GM06990 (cell line): ENCODE data around the gene SLC37A4.

Experiments
- DNase-seq: peaks from one replicate; pipeline ENCODE4 v3.0.0-alpha.2; 2011; ENCODE audit not compliant: insufficient read length; ENCODE audit errors: extremely low read depth
- H3K27me3 ChIP-seq: replicated peaks from 2 replicates; pipeline ENCODE4 v1.6.0; 2011; ENCODE audit warnings: low read length; ENCODE audit not compliant: control insufficient read depth, insufficient read depth
- H3K36me3 ChIP-seq: 2 replicates; pipeline ENCODE4 v1.5.1; 2011; ENCODE audit warnings: low read length; ENCODE audit not compliant: control insufficient read depth, insufficient read depth
- H3K4me3 ChIP-seq: replicated peaks from 2 replicates; pipeline ENCODE4 v1.5.1; 2011; ENCODE audit warnings: low read depth, mild to moderate bottlenecking, control low read depth, low read length
- TF ChIP-seq, protein P1 (sequence below): IDR thresholded peaks from 2 replicates; pipeline ENCODE4 v1.5.1; 2011; ENCODE audit warnings: low read length, control low read depth, mild to moderate bottlenecking, inconsistent platforms; ENCODE audit not compliant: insufficient read depth, poor library complexity, severe bottlenecking

The SLC37A4 gene

DNA sequence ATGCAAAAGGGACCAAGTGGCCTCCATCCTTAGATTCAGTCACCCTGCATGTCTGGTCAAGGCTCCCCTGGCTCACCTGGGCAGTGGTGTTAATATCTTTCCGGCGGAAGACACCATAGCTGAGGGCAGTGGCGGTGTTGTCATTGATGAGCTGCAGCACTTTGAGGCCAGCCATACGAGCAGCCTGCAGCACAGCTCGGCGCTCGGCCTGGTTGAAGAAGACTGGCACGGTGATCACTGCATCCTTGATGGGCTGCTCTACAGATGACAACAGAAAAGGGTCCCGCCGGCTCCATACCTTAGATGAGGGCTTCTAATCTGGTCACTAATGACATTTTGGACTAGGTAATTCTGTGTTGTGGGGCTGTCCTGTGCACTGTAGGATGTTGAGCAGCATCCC lies 23.7 kb upstream of the SLC37A4 start:
- TF ChIP-seq, protein P1, sequence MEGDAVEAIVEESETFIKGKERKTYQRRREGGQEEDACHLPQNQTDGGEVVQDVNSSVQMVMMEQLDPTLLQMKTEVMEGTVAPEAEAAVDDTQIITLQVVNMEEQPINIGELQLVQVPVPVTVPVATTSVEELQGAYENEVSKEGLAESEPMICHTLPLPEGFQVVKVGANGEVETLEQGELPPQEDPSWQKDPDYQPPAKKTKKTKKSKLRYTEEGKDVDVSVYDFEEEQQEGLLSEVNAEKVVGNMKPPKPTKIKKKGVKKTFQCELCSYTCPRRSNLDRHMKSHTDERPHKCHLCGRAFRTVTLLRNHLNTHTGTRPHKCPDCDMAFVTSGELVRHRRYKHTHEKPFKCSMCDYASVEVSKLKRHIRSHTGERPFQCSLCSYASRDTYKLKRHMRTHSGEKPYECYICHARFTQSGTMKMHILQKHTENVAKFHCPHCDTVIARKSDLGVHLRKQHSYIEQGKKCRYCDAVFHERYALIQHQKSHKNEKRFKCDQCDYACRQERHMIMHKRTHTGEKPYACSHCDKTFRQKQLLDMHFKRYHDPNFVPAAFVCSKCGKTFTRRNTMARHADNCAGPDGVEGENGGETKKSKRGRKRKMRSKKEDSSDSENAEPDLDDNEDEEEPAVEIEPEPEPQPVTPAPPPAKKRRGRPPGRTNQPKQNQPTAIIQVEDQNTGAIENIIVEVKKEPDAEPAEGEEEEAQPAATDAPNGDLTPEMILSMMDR, result no peak
- Histone ChIP-seq H3K4me3 (no peak overlapping the region), H3K36me3 (peaks cover 41% of the 10 kb centered on the region), H3K27me3 (no peaks in the 10 kb centered on the region)
- no peak for DNase-seq

DNA sequence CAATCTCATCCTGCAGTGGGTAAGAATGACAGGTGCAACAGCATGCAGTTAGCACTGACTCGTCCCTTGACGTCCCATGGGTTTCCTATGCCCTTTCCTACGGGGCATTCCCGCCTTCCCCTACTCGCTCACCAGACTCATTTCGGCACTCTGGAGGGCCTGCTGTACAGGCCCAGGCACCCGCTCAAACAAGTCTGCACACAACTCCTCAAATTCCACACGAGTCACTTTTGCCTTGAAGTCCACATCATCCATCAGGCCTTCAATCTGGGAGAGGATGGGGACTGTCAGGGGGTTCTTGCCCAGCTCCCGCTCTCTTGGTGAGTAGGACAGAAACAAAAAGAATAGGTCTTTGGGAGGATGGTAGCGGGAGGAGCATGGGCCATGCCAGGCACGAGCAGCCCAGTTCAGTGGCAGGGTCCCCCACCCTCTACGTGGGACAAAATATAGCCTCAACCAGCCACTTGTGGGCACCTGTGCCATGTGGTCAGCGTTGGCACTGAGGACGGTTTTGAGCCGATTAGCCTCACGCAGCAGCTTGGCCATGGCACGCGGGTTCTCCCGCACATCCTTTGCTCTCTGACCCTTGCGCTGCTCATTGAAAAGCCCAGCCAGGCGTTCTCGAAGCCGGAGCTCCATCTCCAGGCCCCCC lies 21.6 kb upstream of the SLC37A4 start:
- H3K4me3 ChIP-seq, result peak overlapping the region; percentile 28; the same call in 1 of the 2 replicates
- TF ChIP-seq, protein P1, result no peak
- DNase-seq, result no peak
- H3K27me3 ChIP-seq, result no peaks in the 10 kb centered on the region
- H3K36me3 ChIP-seq, result peaks cover 60% of the 10 kb centered on the region

DNA sequence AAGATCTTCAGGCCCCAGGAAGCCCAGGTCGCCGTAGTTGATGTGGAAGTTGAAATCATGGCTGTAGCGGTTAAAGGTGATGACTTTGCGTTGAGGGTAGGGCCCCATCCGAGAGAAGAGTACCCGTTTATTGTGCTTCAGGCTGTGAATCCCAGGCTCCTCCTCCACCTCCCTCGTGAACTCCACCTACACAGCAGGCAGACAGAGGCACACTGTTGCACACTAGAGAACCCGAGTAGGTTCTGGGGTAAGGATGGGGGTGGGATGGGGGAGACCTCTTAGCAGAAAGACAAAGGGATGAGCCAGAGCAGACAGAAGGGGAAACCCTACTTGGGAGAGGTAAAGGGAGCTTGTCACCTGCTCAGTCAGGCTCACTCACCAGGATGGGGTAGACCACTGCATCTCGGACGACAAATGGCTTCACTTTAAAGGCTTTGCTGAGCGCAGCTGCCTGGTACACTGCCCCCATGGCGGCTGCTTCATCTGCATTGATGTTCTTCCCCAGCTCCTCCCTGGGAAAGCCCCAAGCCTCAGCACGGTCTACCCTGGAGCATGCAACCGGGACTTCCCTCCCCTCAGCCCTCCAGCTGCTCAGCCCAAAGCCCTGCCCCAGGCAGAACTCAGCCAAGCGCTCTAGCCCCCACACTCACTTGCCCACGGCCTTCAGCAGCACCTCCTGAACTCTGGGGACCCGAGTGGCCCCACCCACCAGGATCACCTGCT lies 20.9 kb upstream of the SLC37A4 start:
- Histone ChIP-seq H3K27me3 (no peaks in the 10 kb centered on the region), H3K36me3 (peaks cover 63% of the 10 kb centered on the region), H3K4me3 (peak overlapping the region; percentile 53)
- DNase-seq, result peak; percentile 62
- TF ChIP-seq, protein P1, result no peak

DNA sequence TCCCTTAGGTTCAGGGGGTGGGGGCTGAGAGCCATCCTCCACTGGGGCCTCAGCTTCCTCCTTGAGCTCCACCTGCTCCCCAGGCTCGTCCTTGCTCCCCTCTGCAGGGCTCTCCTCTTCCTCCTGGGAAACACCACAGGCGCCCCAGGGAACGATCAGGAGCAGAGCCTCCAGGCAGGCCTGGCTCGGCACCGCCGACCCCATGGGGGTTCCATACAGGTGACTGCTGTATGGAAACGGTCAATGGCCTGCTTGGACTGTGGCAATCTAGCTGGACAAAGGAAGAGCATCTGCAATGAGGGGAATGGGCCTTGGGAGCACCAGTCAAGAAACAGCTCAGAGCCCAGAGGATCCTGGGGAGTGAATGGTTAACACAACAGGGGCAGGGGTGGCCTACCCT lies 18.4 kb upstream of the SLC37A4 start:
- TF ChIP-seq, protein P1, result no peak
- DNase-seq, result no peak
- Histone ChIP-seq H3K27me3 (no peaks in the 10 kb centered on the region), H3K36me3 (peaks cover 70% of the 10 kb centered on the region), H3K4me3 (no peak overlapping the region)

DNA sequence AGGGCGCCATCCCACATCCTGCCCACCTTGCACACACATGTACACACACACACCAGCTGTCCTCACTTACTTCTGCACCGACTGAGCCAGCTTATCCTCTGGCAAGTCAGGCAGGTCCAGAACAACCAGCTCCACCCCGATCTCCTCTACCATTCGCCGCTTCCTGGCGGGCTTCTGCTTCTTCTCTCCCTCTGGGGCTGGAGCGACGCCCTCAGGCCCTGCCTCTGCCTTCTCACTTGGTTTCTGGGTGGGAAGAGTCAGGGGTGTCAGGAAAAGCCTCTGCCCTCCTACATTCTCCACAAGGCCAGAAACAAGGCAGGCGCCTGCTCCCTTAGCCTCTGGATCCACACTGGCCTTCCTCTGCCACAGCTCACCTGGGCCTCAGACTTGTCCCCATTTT lies 18.0 kb upstream of the SLC37A4 start:
- no peak overlapping the region for H3K4me3 ChIP-seq
- TF ChIP-seq, protein P1, result no peak
- no peaks in the 10 kb centered on the region for H3K27me3 ChIP-seq
- DNase-seq, result no peak
- peaks cover 66% of the 10 kb centered on the region for H3K36me3 ChIP-seq
